K562 (cell line): ENCODE measurements around the gene THYN1. TPM values are rescaled to one million over a fixed set of nuclear protein-coding genes. Genes with fewer than 3 reads are reported as not detected.

Experiments used
- BHLHE40 ChIP-seq: IDR thresholded peaks from 2 replicates; pipeline ENCODE4 v1.6.1; 2011; ENCODE audit warnings: low read length, improper control_type of control experiment
- E2F4 ChIP-seq: sonication (generic); formaldehyde crosslinking; IDR thresholded peaks from 2 replicates; pipeline ENCODE4 v1.8.0; 2022; ENCODE audit warnings: mild to moderate bottlenecking, low read depth, missing genetic modification reagents
- EGR1 ChIP-seq: fragments of 450-650 bp; conservative IDR thresholded peaks from 2 replicates; pipeline ENCODE4 v1.6.1; 2017; ENCODE audit warnings: mild to moderate bottlenecking
- KDM5B ChIP-seq: fragments of 200-600 bp; sonication (generic); IDR thresholded peaks from 2 replicates; pipeline ENCODE4 v1.6.1; 2012; ENCODE audit warnings: low read depth, mild to moderate bottlenecking, moderate library complexity, low read length, control low read depth, inconsistent platforms; ENCODE audit not compliant: insufficient replicate concordance
- KLF6 ChIP-seq: fragments of 250-450 bp; sonication (Bioruptor Pico); IDR thresholded peaks from 2 replicates; pipeline ENCODE4 v1.4.0; 2020; ENCODE audit warnings: mild to moderate bottlenecking, moderate library complexity, borderline replicate concordance
- MTA2 ChIP-seq: fragments of 450-650 bp; IDR thresholded peaks from 2 replicates; pipeline ENCODE4 v1.6.1; 2016; ENCODE audit warnings: low read depth
- MYC ChIP-seq, 2 experiments: fragments of 250-450 bp in 1 of 2; sonication (Bioruptor Pico) in 1 of 2; IDR thresholded peaks; 2 replicates each; pipeline versions ENCODE4 v1.5.1 to v1.6.1; 2012 to 2021; ENCODE audit warnings: low read depth in 2 of 2, borderline replicate concordance in 1 of 2, improper control_type of control experiment in 1 of 2, low read length in 1 of 2, mild to moderate bottlenecking in 1 of 2, moderate library complexity in 1 of 2
- NEUROD1 ChIP-seq: fragments of 150-350 bp; IDR thresholded peaks from 2 replicates; pipeline ENCODE4 v1.6.1; 2014; ENCODE audit warnings: borderline replicate concordance, low read length, low read depth; ENCODE audit not compliant: partially characterized antibody
- PHF8 ChIP-seq: fragments of 200-600 bp; sonication (generic); IDR thresholded peaks from 2 replicates; pipeline ENCODE4 v1.6.1; 2012; ENCODE audit warnings: mixed run types, mild to moderate bottlenecking, inconsistent platforms, low read length, moderate library complexity, borderline replicate concordance
- RBM39 ChIP-seq: fragments of 200-400 bp; formaldehyde crosslinking; optimal IDR thresholded peaks from 2 replicates; pipeline ENCODE3; 2018; ENCODE audit warnings: low read depth, low read length
- SAFB ChIP-seq: fragments of 200-400 bp; formaldehyde crosslinking; IDR thresholded peaks from 2 replicates; pipeline ENCODE4 v1.6.1; 2017; ENCODE audit warnings: low read depth, low read length, borderline replicate concordance
- SPI1 ChIP-seq: IDR thresholded peaks from 2 replicates; pipeline ENCODE4 v1.6.1; 2011; ENCODE audit warnings: low read depth, low read length, control low read depth, borderline replicate concordance
- TBL1XR1 ChIP-seq, 2 experiments: IDR thresholded peaks; 2 replicates each; pipeline ENCODE4 v1.6.1; 2012; ENCODE audit warnings: improper control_type of control experiment in 2 of 2, low read length in 2 of 2, mild to moderate bottlenecking in 1 of 2
- ZBTB8A ChIP-seq: fragments of 450-650 bp; IDR thresholded peaks from 2 replicates; pipeline ENCODE4 v1.6.1; 2018; ENCODE audit warnings: mild to moderate bottlenecking, moderate library complexity; ENCODE audit not compliant: partially characterized antibody
- ZNF407 ChIP-seq: fragments of 450-650 bp; IDR thresholded peaks from 2 replicates; pipeline ENCODE4 v1.6.1; 2016; ENCODE audit warnings: low read depth
- ZNF444 ChIP-seq: fragments of 250-450 bp; sonication (Bioruptor Pico); IDR thresholded peaks from 2 replicates; pipeline ENCODE4 v1.4.0; 2020; ENCODE audit warnings: mild to moderate bottlenecking, moderate library complexity
- ZNF57 ChIP-seq: fragments of 450-650 bp; formaldehyde crosslinking; IDR thresholded peaks from 2 replicates; pipeline ENCODE4 v1.4.0; 2020; ENCODE audit warnings: mild to moderate bottlenecking, moderate library complexity
- ZSCAN32 ChIP-seq: fragments of 450-650 bp; formaldehyde crosslinking; IDR thresholded peaks from 2 replicates; pipeline ENCODE4 v1.4.0; 2020; ENCODE audit warnings: mild to moderate bottlenecking, moderate library complexity
- polyA plus RNA-seq, 8 experiments: library from polyadenylated mRNA; depleted of rRNA in 4 of 8; stranded (reverse) in 5 of 8; unstranded in 3 of 8; fragments of >200 nt; fragmentation: Nextera tagmentation in 2 of 8; fragmentation: Illumina TruSeq in 1 of 8; extraction: Ambion mirVana in 2 of 8; extraction: Trizol in 1 of 8; gene quantifications; 2 replicates each; pipeline versions ENCODE4 v1.2.1 to v1.2.3, GENCODE V29; 2011 to 2014; ENCODE audit warnings: inconsistent platforms in 1 of 8, missing spikeins in 1 of 8
- total RNA-seq, 7 experiments: library from RNA; depleted of rRNA in 6 of 7; stranded (reverse); fragments of >200 nt in 6 of 7; fragmentation: Illumina TruSeq in 2 of 7; extraction: Trizol in 2 of 7; gene quantifications; 2 replicates each; pipeline versions ENCODE4 v1.2.1 to v1.2.3, GENCODE V29; 2011 to 2021; ENCODE audit warnings: low replicate concordance in 1 of 7

The THYN1 gene
- total and polyA plus RNA-seq, 9 of the 15 experiments (the other 6 are each of a cell fraction or from before 2014, with no cell fraction given) = 54.9 to 279 (median 104) TPM

GRCh38 chr11:134223836-134224709, 29.1 kb downstream of the THYN1 start, which contains the start of the genes NCAPD3 and VPS26B (continued):
- TF ChIP-seq E2F4 (CRISPR knock-in tag) = peak; percentile 95
- TF ChIP-seq BHLHE40 = peak; percentile 66
- peak; percentile 87 for TF ChIP-seq MYC (IDR thresholded peaks at IDR 0.05; ENCODE audit: low read depth, low read length)
- TF ChIP-seq MYC (CRISPR knock-in tag; IDR thresholded peaks at IDR 0.05; ENCODE audit: borderline replicate concordance, low read depth) = peak; percentile 92
- TF ChIP-seq ZNF407 = no peak
- no peak for TF ChIP-seq ZBTB8A
- no peak for TF ChIP-seq SAFB
- no peak for TF ChIP-seq RBM39
- TF ChIP-seq PHF8 = peak; percentile 91
- peak; percentile 63 for TF ChIP-seq SPI1
- 0 out of 2 replicates have a peak, but pooled peaks have one; percentile 46 for TF ChIP-seq EGR1
- TF ChIP-seq ZNF444 (CRISPR knock-in tag) = peak; percentile 80
- TF ChIP-seq MTA2 = no peak
- no peak for TF ChIP-seq ZNF57
- TF ChIP-seq TBL1XR1 (IDR thresholded peaks at IDR 0.05; ENCODE audit: low read length in 2 of 2) = no peak; a peak in 1 of 4 replicates
- TF ChIP-seq KDM5B = peak; percentile 80
- TF ChIP-seq ZSCAN32 (CRISPR knock-in tag) = no peak
- peak; percentile 84 for TF ChIP-seq NEUROD1
- no peak for TF ChIP-seq KLF6 (CRISPR knock-in tag)
